ENCODE results near the gene C9orf153. TPM values are rescaled to one million over a fixed set of nuclear protein-coding genes. Genes with fewer than 3 reads are reported as not detected.

The C9orf153 gene
- total RNA-seq, 1 donor from 2014 or later: 0.51 TPM

- DNase-seq (ENCODE audit: low spot score in 2 of 2, unreplicated experiment in 2 of 2): no peak
- H3K4me1 Mint-ChIP-seq: no peaks in the 10 kb centered on the region
- no peak overlapping the region for H3K27ac Mint-ChIP-seq
- peaks cover 21% of the 10 kb centered on the region for H3K36me3 Mint-ChIP-seq
- no peak overlapping the region for H3K4me3 Mint-ChIP-seq
- no peaks in the 10 kb centered on the region for H3K9me3 Mint-ChIP-seq
- H3K27me3 Mint-ChIP-seq (ENCODE audit: low read depth): no peaks in the 10 kb centered on the region
- no peak for TF ChIP-seq CTCF (IDR thresholded peaks at IDR 0.05; ENCODE audit: unreplicated experiment)
Measured at GRCh38 chr9:86263876-86264275, 4.4 kb upstream of the C9orf153 start.

- no peak overlapping the region for H3K4me3 Mint-ChIP-seq
- H3K4me1 Mint-ChIP-seq: peaks cover 4% of the 10 kb centered on the region
- peaks cover 17% of the 10 kb centered on the region for H3K36me3 Mint-ChIP-seq
- no peaks in the 10 kb centered on the region for H3K27me3 Mint-ChIP-seq (ENCODE audit: low read depth)
- no peak overlapping the region for H3K27ac Mint-ChIP-seq
- H3K9me3 Mint-ChIP-seq: no peaks in the 10 kb centered on the region
- DNase-seq (ENCODE audit: low spot score in 2 of 2, unreplicated experiment in 2 of 2): no peak
- TF ChIP-seq CTCF (IDR thresholded peaks at IDR 0.05; ENCODE audit: unreplicated experiment): no peak
Measured at GRCh38 chr9:86262492-86262891, 3.0 kb upstream of the C9orf153 start.

GRCh38 chr9:86257391-86257790 lies 2.1 kb downstream of the C9orf153 start:
- Mint-ChIP-seq H3K4me1 (peaks cover 18% of the 10 kb centered on the region), H3K27ac (no peak overlapping the region), H3K4me3 (no peak overlapping the region), H3K27me3 (ENCODE audit: low read depth) (no peaks in the 10 kb centered on the region), H3K36me3 (peaks cover 10% of the 10 kb centered on the region), H3K9me3 (peaks cover 16% of the 10 kb centered on the region)
- no peak for TF ChIP-seq CTCF (IDR thresholded peaks at IDR 0.05; ENCODE audit: unreplicated experiment)
- DNase-seq (ENCODE audit: low spot score in 2 of 2, unreplicated experiment in 2 of 2): no peak

GRCh38 chr9:86256653-86257052 lies 2.8 kb downstream of the C9orf153 start:
- Mint-ChIP-seq H3K27me3 (ENCODE audit: low read depth) (no peaks in the 10 kb centered on the region), H3K9me3 (peaks cover 16% of the 10 kb centered on the region), H3K36me3 (peaks cover 10% of the 10 kb centered on the region), H3K4me1 (peaks cover 18% of the 10 kb centered on the region), H3K4me3 (no peak overlapping the region), H3K27ac (no peak overlapping the region)
- TF ChIP-seq CTCF (IDR thresholded peaks at IDR 0.05; ENCODE audit: unreplicated experiment): no peak
- DNase-seq (ENCODE audit: low spot score in 2 of 2, unreplicated experiment in 2 of 2): no peak

- peaks cover 18% of the 10 kb centered on the region for H3K4me1 Mint-ChIP-seq
- no peak for TF ChIP-seq CTCF (IDR thresholded peaks at IDR 0.05; ENCODE audit: unreplicated experiment)
- DNase-seq (ENCODE audit: low spot score in 2 of 2, unreplicated experiment in 2 of 2): no peak
- H3K27ac Mint-ChIP-seq: no peak overlapping the region
- no peaks in the 10 kb centered on the region for H3K27me3 Mint-ChIP-seq (ENCODE audit: low read depth)
- peaks cover 22% of the 10 kb centered on the region for H3K9me3 Mint-ChIP-seq
- peaks cover 10% of the 10 kb centered on the region for H3K36me3 Mint-ChIP-seq
- no peak overlapping the region for H3K4me3 Mint-ChIP-seq
Measured at GRCh38 chr9:86253577-86253976, 5.9 kb downstream of the C9orf153 start.

- Mint-ChIP-seq H3K4me3 (no peak overlapping the region), H3K36me3 (peaks cover 10% of the 10 kb centered on the region), H3K9me3 (peaks cover 22% of the 10 kb centered on the region), H3K27me3 (ENCODE audit: low read depth) (no peaks in the 10 kb centered on the region), H3K27ac (no peak overlapping the region), H3K4me1 (peaks cover 18% of the 10 kb centered on the region)
- no peak for DNase-seq (ENCODE audit: low spot score in 2 of 2, unreplicated experiment in 2 of 2)
- TF ChIP-seq CTCF (IDR thresholded peaks at IDR 0.05; ENCODE audit: unreplicated experiment): no peak
Measured at GRCh38 chr9:86252870-86253269, 6.6 kb downstream of the C9orf153 start.
